ENCODE results near the gene CXADR.

CXADR gene

DNA sequence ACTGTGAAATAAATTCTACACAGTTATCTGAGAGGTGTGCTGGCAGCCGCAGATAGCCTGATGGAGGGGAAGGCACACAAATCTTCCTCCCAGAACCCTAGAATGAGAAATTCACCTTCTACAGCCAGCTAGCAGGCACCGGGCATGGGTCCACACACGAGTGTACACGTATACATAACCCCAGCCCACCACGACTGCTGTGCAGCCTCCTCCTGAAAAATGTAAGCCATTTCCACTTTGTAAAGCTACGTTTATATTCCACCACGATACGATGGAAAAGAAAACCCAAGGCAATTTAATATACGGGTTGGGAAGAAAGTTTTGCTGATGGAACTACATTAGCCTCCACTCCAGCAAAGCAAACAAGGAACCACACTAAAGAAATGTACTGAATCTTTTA is 98.1 kb downstream of the CXADR start:
- DNase-seq: peak; percentile 12

DNA sequence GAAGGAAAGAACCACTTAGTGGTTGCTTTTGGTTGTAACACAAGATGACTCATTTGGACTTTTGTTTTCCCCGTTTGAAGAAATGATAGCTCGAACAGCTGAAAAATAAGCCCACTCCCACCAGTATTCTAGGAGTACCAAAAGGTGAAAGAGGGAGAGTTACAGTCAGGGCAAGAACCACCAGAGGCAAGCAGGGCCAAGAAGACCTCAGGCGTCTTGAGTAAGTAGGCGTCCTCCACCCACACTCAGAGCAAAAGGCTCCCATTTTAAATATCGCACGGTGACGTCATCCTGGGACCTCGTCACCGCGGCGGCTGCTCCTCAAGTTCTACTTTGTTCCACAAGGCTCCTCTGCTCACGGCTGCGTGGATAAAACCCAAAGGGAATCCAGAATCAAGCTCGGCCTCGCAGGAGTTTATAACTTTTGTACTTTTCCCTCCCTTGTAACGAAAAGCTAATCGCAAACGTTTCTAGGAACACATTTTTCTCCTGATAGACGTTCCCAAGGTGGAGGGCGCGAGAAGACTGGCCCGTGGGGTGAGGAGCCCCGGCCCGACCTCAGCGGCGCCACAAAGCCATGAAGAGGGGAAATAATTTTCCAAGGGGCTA is 98.7 kb downstream of the CXADR start:
- DNase-seq: peak; percentile 87

DNA sequence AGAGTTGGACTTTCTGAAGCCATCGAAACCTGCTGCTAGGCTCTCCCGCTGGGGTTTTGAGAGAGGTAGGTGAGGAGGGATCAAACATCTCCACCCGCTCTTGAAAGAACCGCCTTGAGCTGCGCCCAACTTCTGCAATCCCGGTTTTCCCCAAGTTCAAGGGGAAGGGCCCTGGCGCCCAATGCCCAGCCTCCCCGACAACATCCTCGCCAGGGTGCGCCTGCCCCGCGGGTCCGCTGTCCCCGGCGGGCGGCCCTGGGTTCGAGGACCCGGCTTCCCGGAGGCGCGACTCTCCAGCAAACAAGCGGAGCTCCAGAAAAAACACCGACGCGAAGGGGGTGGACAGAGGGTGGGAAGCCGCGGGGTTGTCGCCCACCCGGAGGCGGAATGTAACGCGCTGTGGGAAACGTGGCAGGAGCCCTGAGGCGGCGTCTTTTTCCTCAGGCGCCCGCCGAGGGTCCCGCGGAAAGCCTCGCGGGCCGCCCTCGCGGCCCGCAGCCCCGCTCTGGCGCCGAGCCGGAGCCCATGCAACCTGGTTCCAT is 99.3 kb downstream of the CXADR start:
- DNase-seq: peak; percentile 15

DNA sequence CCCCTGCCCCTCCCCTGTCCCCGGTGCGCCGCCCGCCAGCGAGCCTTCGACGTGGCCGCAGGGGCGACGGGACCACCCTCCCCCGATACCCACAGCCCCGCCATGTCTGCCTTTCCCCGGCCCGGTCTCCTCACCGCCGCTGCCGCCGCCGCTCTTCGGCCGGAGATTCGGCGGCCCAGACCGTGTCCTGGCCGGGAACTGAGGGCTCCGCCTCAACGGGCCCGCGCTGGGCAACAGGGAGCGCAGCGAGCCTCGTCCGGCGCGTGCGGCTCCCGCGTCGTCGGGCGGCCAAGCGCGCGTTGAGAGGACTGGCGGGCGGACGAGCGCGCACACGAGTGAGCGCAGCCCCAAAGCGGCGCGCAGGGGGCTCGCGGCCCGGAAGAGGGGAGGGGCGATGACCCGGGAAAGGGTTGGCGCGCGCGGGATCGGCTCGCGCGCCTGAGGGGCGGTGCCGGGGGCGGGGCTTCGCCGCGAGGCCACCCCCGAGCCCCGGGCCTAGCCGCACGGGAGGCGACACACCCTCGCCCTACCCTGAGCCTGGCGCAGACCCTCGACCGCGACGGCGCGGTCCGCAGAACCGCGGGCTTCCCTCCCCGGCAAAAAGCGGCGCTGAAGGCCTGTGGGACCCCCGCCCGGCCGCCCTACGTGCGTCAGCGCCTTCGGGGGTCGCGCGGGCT is 99.9 kb downstream of the CXADR start, which contains the start of gene BTG3:
Gene BTG3, minus strand, starts transcription at position 337 of the 677 bp plus-strand sequence. CDS start 3,757 bp downstream, outside the sequence.
- peak; percentile 64 for DNase-seq

DNA sequence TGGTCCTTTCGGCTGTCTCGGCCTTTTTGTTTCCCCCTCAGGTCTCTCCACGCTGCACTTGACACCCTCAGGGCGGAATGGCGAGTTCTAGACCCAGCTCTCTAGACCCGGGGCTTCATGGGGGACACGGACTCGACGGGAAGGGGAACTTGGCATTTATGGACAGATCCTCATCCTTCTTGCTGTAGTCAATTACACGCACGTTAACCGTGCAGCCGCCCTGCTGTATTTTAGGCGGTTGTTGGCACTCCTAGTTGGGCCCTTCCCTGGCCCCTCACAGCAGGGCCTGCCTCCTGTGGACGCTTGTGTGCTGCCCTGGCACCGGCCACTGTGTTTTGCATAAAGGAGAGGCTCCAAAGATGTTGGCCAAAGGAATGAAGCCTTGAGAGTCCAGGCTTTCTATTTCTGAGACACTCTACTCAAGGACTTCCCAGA is 100.4 kb downstream of the CXADR start:
- DNase-seq: no peak

DNA sequence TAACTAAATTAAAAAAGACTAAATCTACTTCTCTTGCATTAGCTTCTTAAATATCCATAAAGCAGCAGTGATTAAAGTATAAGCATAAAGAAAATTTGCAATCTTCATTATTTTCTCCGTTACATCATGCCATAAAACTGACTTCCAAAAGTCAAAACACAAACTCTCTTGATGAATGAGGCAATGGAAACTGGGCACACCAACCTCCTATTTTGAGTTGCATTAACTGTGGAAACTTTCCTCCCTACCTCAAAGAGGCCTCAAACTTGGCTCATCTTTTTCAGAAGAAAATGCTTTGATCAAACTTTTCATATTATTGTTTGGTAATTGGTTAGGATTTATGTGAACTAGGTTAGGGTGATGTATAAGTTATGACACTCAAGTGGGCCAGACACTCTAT is 104.0 kb downstream of the CXADR start:
- DNase-seq: no peak

DNA sequence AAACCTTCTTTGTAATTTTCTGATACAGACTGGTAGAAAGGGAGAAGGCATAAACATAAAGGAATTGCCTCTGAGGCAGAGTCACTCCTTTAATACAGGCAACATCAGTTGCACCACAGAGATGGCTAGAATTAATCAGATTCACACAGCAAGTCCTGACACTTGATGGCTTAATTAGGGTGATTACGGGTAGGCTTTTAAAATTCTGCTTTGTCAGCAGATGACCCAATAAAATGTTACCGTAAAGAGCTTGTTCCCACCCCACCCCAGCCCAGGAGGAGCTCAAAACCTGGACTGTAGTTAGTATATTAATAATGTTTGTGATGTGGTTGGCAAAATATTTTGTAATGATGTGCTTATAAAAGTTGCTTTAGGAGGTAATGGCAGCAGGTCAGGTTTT is 109.2 kb downstream of the CXADR start:
- DNase-seq: no peak

DNA sequence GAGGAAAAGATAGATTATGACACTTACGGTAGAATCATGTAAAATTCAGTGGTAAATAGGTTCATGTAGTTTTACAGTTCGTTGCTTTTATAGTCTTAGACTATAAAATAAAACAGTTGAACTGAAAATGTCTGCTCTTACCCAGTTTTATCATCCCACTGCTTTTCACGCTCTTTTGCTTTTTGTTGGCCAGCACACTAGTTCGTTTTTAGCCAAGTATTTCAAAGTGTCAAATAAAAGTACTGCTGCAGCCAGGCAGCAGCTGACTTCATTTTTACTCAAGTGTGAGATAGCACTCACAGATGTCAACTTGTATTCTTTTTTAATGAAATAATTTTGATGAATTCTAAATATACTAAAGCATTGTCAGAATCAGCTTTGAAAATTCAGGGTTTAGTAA is 118.4 kb downstream of the CXADR start:
- no peak for DNase-seq

DNA sequence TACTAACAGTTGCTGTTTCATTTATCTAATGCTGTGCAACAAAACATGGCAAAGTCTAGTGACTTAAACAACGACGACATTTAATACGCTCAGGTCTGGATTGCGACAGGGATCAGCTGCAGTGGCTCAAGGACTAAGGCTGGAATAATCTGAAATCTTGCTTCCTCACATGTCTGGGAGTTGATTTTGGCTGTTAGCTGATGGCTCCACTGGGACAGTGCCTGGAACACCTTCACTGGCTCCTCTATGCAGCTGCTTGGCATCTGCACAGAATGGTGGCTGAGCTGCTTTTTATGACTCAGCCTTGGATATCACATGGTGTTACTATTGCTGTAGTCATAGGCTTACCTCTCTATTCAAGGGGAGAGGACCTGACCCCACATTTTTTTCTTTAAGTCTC is 123.9 kb downstream of the CXADR start:
- no peak for DNase-seq

DNA sequence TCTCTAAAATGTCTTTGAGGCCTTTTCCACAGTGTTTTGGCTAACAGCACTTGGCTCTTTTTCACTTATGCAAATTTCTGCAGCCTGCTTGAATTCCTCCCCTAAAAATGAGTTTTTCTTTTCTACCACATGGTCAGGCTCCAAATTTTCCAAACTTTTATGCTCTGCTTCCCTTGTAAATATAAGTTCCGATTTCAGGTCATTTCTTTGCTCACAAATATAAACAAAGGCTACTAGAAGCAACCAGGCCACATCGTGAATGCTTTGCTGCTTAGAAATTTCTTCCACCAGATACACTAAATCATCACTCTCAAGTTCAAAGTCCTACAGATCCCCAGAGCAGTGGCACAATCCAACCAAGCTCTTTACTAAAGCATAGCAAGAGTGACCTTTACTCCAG is 128.0 kb downstream of the CXADR start:
- no peak for DNase-seq

Data from kidney glomerular epithelial cell (primary cell).